T-helper 22 cell (primary cell): ENCODE data around the gene RXYLT1.
"Not testable (repeated sequence)": the region's sequence is repeated elsewhere in the genome, so short reads cannot be mapped to it uniquely, and the experiment has no call there.

ENCODE experiments used
- DNase-seq: peaks from one replicate; pipeline ENCODE4 v3.0.0-alpha.2; 2020; ENCODE audit warnings: low read depth

The RXYLT1 gene

DNA sequence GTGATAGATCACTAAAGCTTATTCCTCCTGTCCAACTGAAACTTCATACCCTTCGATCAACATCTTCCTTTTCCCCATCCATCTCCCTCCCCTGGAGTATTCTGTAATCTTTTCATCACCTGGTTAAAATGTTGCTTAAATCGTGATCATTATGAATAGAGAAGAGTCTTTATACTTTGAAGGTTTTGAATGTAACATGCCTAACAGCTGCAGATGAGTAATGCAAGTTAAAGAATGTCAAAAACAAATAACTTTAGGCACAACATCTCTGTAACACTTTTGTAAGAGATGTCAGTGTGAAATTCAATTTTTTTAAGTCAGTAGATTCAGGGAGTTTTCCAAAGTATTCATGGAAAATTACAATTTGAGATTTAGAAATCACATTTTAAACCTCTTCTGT is 25.0 kb downstream of the RXYLT1 start:
- no peak for DNase-seq

DNA sequence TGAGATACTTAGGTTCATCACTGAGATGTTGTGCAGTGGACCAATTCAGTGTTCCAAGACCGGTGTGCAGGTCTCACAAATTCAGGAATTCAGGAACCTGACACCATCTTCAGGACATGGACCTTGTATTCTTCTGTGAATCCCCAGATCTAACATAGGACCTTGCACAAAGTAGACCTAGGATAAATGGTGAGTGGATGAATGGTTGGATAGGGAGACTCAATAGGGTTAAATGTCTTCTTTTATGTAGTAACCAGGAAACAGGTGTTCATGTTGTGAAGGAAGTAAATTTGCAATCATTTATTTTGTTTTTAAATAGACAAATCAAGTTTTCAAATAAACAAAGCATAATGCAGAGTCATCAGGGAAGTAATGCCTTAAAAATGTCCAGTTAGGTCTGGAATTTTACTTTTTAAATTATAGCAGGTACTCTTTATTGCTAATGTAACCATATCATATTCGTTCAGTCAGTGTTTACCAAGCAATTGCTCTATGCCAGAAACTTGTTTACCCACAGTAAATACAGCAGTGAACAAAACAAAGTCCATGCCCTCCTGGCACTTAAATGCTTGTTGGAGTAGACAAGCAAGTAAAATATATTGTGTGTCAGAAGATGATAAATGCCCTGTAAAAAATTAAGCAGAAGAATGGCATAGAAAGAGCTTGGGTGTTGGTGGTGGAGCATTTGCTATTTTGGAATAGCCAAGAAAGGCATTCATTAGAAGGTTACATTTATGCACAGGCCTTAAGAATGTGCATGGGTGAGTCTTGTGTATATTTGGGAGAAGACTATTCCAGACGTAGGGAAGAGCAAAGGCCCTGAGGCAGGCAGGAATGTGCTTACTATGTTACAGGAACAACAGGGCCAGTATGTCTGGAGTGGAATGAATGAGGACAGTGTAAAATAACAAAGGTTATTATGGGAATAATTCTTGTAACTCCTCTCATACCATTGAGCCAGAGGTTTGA is 26.3 kb downstream of the RXYLT1 start:
- no peak for DNase-seq

DNA sequence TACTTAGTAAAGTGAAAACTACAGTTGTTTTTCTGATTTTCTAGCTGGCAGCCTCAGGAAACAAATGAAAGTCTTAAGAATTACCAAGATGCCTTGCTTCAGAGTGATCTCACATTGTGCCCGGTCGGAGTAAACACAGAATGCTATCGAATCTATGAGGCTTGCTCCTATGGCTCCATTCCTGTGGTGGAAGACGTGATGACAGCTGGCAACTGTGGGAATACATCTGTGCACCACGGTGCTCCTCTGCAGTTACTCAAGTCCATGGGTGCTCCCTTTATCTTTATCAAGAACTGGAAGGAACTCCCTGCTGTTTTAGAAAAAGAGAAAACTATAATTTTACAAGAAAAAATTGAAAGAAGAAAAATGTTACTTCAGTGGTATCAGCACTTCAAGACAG is 28.9 kb downstream of the RXYLT1 start:
- DNase-seq = no peak

DNA sequence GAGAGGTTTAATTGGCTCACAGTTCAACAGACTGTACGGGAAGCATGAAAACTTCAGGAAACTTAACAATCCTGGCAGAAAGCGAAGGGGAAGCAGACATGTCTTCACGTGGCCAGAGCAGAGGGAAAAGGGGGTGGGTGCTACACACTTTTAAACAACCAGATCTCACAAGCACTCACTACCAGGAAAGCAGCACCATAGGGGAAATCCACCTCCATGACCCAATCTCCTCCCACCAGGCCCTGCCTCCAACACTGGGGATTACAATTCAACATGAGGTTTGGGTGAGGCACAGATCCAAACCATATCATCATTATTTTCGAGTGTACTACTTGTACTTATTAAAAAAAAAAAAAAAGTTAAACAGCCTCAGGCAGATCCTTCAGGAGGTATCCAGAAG is 29.9 kb downstream of the RXYLT1 start:
- no peak for DNase-seq

DNA sequence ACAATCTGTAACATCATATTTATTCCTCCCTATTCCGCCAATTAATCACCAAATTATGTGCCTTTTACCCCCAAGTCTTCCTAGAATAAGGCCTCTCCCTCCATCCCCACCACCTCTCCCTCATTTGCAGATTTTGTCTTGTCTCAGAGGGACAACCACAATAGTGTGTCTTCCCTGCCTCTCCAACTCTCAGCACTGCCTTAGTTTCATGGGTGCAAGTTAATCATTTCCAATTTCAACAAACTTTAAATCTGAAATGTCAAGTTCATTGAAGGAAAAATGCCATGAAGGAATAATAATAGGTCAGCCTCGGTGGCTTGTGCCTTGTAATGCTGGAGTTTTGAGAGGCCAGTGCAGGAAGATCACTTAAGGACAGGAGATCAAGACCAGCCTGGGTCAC is 31.6 kb downstream of the RXYLT1 start:
- DNase-seq = no peak

DNA sequence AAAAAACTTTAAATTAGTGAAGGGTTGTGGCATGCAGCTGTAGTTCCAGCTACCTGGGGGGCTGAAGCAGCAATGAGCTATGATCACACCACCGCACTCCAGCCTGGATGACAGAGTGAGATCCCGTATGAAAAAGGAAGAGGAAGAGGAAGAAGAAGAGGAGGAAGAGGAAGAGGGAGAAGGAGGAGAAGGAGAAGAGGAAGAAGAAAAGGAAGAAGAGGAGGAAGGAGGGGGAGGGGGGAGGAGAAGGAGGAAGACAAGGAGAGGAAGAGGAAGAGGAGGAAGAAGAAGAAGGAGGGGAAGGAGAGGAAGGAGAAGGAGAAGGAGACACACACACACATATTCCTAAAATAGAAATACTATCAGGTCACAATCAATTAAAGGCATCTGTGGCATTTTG is 32.0 kb downstream of the RXYLT1 start:
- DNase-seq = no peak

DNA sequence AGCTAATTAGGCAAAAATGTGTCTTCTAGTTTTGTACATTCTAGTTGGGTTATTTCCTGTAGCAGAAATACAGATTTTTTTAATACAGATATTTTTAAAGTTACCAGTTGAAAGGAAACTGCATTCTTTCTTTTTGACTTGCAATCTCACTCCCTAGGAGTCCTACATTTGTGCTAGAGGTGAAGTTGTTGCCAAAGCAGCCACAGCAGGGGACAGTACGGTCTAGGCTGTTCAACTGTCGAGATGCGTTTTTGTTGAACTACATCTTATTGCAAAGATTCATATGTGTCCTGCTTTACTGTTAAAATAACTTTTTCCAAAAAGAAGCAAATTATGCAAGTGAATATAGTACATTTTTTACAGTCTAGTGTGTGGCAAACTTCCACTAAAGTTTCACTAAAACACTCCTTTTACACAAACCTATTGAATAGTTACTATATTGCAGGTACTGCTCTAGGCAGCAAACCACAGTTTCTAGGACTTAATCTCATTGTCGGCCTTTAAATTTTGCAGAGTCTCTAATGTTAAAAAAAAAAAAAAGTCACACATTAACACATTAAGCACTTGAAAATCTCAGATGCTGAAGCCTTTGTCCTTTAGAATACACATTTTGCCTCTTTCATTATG is 34.5 kb downstream of the RXYLT1 start:
- DNase-seq = no peak

DNA sequence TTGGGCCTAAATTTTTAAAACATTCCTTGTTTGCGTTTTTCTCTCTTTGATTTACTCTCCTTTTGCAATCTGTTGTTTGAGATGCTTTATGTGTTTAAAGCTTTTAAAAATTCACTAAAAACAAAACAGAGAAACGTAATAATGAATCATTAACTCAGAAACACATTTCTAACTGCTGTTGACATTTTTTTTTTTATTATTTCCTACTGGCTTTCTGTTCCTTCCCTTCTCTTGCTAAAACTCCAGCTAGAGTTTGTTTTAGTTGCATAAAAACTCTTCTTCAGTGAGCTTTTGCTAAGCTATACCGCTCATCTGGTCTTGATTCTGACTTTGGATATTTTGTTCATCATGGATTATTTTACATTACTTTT is 35.8 kb downstream of the RXYLT1 start:
- DNase-seq = no peak

DNA sequence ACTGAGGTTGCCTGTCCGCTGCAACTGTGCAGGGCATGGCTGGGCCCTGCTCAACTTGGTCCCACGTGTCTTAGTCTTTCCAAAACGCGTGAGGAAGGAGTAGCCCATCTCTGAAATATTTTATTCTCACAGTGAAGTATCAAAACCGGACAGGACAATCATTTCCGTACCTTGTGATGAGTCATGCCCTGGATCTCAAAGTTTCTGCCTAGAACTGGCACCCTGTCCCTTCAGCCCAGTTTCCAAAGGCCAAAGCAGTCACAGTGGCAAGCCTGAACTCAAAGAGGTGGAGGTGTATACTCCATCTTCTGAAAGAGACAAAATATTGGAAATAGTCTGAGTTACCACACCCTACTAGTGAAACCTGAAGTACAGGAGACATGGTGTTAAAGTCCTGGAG is 36.3 kb downstream of the RXYLT1 start:
- DNase-seq = no peak

DNA sequence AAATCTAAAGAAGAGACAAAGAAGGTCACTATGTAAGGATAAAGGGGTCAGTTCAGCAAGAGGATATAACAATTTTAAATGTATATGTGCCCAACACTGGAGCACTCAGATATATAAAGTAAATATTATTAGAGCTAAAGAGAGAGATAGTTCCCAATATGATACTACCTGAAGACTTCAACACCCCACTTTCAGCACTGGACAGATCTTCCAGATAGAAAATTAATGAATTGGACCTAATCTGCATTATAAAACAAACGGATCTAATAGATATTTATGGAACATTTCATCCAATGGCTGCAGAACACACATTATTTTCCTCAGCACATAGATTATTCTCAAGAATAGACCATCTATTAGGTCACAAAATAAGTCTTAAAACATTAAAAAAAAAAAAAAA is 40.7 kb downstream of the RXYLT1 start:
- no peak for DNase-seq

DNA sequence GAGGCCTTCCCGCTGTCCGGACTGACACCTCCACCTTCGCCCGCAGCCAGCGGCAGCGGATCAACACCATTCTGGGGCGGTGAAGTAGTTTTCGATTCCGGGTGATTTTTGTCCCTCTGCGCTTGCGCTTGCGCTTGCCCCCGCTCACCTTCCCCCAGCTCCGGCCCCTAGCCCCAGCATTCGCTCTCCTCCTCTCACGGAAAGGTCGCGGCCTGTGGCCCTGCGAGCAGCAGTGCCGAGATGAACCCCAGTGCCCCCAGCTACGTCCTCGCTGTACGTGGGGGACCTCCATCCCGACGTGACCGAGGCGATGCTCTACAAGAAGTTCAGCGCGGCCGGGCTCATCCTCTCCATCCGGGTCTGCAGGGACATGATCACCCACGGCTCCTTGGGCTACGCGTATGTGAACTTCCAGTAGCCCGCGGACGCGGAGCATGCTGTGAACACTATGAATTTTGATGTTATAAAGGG is 42.1 kb downstream of the RXYLT1 start:
- no peak for DNase-seq

DNA sequence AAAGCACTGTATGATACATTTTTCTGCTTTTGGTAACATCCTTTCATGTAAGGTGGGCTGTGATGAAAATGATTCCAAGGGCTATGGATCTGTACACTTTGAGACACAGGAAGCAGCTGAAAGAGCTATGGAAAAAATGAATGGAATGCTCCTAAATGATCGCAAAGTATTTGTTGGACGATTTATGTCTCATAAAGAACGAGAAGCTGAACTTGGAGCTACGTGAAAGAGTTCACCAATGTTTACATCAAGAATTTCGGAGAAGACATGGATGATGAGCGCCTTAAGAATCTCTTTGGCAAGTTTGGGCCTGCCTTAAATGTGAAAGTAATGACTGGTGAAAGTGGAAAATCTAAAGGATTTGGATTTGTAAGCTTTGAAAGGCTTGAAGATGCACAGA is 42.6 kb downstream of the RXYLT1 start:
- DNase-seq = no peak

DNA sequence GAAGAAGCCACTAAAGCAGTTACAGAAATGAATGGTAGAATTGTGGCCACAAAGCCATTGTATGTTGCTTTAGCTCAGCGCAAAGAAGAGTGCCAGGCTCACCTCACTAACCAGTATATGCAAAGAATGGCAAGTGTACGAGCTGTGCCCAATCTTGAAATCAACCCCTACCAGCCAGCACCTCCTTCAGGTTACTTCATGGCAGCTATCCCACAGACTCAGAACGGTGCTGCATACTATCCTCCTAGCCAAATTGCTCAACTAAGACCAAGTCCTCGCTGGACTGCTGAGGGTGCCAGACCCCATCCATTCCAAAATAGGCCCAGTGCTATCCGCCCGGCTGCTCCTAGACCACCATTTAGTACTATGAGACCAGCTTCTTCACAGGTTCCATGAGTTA is 43.3 kb downstream of the RXYLT1 start:
- no peak for DNase-seq

DNA sequence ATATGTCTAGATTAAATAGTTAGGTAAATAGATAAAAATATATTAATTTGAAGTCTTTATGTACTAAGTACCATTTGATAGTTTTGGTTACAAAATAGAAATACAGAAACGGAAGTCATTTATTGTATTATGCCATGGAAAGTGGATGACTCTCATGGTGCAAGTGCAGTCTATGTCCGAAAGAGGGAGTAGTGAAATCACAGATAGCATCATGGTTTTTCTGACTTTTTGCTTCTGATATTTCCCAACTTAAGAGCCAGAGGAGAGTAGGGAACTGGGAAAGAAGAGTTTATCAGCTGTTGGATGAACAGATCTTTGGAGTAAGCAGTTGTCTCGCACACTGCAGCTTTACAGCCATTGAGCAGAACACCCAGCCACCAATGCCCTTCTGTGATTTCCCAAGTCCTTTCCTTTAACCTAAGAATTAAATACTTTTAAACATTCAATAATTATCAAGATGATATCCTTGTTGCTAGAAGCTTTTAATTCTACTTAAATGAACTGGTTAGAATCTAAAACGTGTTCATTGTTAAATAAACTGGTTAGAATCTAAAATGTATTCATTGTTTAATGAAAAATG is 46.4 kb downstream of the RXYLT1 start:
- no peak for DNase-seq

DNA sequence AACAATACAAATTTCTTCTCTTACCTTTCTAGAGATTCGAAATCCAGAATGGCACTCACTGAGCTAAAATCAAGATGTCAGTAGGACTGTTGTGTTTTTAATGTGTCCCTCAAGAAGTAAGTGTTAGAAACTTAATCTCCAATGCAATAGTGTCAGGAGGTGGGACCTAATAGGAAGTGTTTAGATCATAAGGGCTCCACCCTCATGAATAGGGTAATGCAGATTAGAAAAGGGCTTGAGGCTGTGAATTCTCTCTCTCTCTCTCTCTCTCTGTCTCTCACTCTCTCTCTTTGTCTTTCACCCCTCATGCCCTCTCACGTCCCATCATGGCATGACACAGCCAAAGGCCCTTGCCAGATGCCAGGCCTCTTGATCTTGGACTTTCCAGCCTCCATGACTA is 49.2 kb downstream of the RXYLT1 start:
- no peak for DNase-seq

DNA sequence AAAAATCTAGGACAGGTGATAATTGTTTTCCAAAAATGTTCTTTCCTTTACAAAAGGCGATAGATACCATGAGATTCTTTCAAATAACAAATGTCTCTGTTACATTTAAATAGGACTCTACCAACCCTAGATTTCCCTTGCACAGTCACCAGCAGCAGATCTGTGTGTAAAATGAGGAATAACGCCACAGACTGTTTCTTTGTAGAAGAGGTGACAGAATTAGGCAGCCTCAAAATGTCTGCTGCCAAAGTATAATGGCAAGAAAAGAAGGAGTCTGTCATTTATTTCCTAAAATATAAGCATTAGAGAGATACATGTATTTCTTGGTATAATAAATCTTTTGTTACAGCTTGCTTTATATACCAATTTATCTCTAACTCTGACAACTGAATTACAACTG is 56.3 kb downstream of the RXYLT1 start:
- no peak for DNase-seq

DNA sequence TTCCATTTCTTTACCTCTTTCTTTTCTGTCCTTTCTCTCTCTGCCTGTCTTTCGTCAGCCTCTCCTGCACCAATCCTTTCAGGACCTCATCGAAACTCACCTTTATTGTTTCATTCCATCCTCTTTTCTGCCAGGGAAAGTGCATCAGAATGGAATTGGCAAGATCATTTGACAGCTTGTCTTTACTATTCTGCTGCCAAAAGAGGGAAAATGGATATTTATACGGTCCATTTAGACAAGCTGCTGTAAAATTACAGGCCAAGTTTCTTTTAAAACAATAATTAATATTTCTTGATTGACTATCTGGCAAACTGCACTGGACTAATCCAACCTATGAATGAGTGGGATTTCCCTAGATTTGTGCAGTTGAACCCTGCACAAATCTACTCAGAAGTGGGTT is 57.2 kb downstream of the RXYLT1 start:
- no peak for DNase-seq

DNA sequence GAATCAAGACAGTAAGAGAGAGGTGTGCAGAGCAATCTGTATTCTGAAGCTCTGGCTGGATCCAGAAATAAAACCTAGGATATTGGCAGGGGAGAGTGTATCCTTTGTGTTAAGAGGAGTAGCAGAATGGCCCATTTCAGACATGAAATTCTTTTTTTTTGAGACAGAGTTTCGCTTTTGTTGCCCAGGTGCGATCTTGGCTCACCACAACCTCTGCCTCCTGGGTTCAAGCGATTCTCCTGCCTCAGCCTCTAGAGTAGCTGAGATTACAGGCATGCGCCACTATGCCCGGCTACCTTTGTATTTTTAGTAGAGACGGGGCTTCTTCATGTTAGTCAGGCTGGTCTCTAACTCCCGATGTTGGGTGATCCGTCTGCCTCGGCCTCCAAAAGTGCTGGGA is 58.7 kb downstream of the RXYLT1 start:
- no peak for DNase-seq

DNA sequence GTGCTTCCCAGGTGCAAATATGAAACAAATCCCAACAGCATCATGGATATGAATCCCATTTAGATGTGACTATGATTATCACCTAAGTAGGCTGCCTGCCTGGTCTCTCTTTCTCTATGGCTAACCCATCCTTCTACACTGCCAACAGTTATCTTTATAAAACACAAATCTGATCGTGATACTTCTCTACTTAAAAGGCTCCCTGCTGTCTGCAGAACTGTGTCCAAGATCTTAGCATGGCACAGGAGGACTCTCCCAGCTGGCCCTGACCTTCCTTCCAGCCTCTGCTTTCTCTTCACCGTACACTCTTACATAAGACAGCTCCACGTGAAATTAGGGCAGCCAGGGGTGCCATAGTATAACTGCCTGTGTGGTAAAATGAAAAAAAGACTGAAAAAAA is 61.3 kb downstream of the RXYLT1 start:
- DNase-seq = no peak

DNA sequence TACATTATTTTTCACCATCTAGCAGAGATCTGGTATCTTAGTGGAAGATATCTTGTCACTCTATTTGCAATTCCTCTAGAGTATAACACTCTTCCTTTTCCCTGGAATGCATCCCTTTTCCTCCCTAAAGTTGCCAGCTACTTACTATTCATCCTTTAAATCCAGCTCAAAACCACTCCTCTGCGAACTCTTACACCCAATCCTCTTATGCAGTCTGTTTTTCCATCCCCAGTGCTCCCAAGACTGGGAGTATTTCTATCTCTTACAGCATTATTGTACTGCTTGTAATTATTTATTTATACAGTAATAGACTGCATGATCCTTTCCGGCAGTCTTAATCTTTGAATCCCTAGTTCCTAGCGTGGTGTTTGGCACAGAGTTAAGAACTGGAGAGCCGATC is 61.9 kb downstream of the RXYLT1 start:
- DNase-seq = no peak

DNA sequence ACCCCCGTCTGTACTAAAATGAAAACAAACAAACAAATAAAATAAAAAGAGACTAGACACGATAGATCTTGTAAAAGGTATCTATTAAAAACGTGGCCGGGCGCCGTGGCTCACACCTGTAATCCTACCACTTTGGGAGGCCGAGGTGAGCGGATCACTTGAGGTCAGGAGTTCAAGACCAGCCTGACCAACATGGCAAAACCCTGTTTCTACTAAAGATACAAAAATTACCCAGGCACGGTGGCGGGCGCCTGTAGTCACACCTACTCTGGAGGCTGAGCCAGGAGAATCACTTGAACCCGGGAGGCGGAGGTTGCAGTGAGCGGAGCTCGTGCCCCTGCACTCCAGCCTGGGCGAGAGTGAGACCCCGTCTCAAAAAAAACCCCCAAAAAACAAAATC is 63.0 kb downstream of the RXYLT1 start:
- not testable (repeated sequence) for DNase-seq

DNA sequence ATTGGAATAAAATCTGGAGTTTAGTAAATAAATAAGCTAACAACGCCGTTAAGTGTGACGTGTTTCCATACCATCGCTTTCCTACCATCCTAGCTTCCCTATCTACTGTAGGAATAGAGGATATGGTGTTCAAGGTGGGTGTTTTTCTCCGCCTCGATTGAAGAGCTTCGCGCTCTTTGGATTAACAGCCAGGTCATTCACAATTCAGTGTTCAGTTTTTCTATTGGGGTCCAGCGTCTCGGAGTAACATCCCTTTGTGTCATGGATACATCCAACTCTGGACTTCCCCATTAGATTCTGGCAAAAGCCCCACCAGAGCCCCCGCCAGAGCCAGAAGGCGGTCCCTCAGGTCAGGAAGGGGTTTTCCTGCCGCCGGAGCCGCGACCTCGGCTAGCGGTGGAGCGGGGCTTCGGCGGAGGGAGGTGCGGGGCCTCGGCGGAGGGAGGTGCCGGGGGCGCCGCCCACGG is 63.6 kb downstream of the RXYLT1 start:
- no peak for DNase-seq

DNA sequence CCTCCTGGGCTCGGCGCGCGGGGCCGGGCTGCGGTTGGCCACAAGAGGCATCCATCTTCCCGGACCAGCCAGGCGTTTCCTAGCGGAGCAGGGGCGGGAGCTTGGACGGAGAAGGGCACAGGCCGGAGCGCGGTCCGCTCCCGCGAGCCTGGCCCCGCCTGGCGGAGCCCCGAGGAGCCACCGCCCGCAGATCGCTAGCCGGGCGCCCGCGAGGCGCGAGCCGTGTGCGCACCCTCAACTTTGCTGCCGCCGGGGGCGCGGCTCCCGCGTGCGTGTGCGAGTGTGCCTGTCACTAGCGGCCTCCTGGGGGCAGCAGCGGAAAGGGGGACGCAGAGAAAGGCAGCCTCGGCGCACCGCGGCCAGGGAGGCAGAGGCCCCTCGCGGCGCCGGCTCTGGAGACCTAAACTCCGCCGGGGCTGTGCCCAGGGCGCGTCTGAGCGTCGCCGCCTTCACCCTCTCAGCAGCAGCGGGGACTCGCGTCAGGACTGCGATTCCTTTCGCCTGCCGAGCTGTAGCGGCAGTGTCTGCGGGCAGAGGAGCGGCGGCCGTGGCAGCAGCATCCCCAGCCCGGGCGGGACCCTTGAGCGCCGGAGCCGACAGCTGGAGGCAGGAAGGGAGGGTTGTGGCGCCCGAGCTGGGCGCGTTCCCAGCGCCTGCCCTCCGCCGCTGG is 64.1 kb downstream of the RXYLT1 start:
- peak; percentile 47 for DNase-seq
